Cortex of kidney (tissue), 1 donor: Measurements from ENCODE around the gene THSD1.
A peak's percentile ranks its signal among the peaks of the same experiment; 100 is the strongest.

ENCODE experiments used
- DNase-seq: peaks from one replicate; lab custom pipeline; 2025; lab: John Stamatoyannopoulos, UW

THSD1 gene

GRCh38 chr13:52405767-52406494, at the start of gene THSD1:
Gene THSD1 (minus strand): TSS chr13:52406172. CDS start chr13:52402600, 3,572 bp downstream.
- DNase-seq: no peak

GRCh38 chr13:52455677-52456041, 49.7 kb upstream of the THSD1 start:
- DNase-seq: peak; percentile 6

GRCh38 chr13:52454820-52455676, 49.1 kb upstream of the THSD1 start, which contains the start of gene CKAP2:
Gene CKAP2 (plus strand): TSS chr13:52455478. CDS start chr13:52455557, 79 bp downstream.
- DNase-seq: peak; percentile 30

GRCh38 chr13:52454459-52454819, 48.5 kb upstream of the THSD1 start:
- DNase-seq: no peak

GRCh38 chr13:52452470-52452869, 46.5 kb upstream of the THSD1 start:
- DNase-seq: no peak

GRCh38 chr13:52451135-52451804, 45.3 kb upstream of the THSD1 start:
- no peak for DNase-seq

- no peak for DNase-seq
These were observed 44.8 kb upstream of the THSD1 start for GRCh38 chr13:52450793-52451116.

GRCh38 chr13:52450012-52450792, 44.2 kb upstream of the THSD1 start, which contains the start of gene VPS36:
Gene VPS36 (minus strand): TSS chr13:52450634. CDS start chr13:52450594, 40 bp downstream.
- peak; percentile 47 for DNase-seq

GRCh38 chr13:52449331-52450011, 43.5 kb upstream of the THSD1 start:
- DNase-seq: no peak

- DNase-seq: no peak
These were observed 42.0 kb upstream of the THSD1 start for GRCh38 chr13:52447815-52448552.

GRCh38 chr13:52447354-52447753, 41.4 kb upstream of the THSD1 start:
- DNase-seq: no peak

GRCh38 chr13:52446265-52446664, 40.3 kb upstream of the THSD1 start:
- no peak for DNase-seq

GRCh38 chr13:52432456-52432855, 26.5 kb upstream of the THSD1 start:
- no peak for DNase-seq

GRCh38 chr13:52428295-52428694, 22.3 kb upstream of the THSD1 start:
- no peak for DNase-seq

- DNase-seq: no peak
These were observed 15.2 kb upstream of the THSD1 start for GRCh38 chr13:52421216-52421615.

- no peak for DNase-seq
These were observed 13.1 kb upstream of the THSD1 start for GRCh38 chr13:52419080-52419479.

GRCh38 chr13:52414963-52415362, 9.0 kb upstream of the THSD1 start:
- no peak for DNase-seq

- no peak for DNase-seq
These were observed 8.1 kb upstream of the THSD1 start for GRCh38 chr13:52414051-52414450.

GRCh38 chr13:52412128-52412527, 6.2 kb upstream of the THSD1 start:
- DNase-seq: no peak

GRCh38 chr13:52411629-52412028, 5.7 kb upstream of the THSD1 start:
- no peak for DNase-seq
